HEK293T (cell line): ENCODE data around the gene HBZ.

Experiments
- FOXA1 ChIP-seq: fragments of 450-650 bp; IDR thresholded peaks from 2 replicates; pipeline ENCODE4 v1.6.1; 2016; ENCODE audit warnings: mild to moderate bottlenecking
- FOXK2 ChIP-seq: fragments of 450-650 bp; IDR thresholded peaks from 2 replicates; pipeline ENCODE4 v1.6.1; 2016; ENCODE audit warnings: mild to moderate bottlenecking

GRCh38 chr16:112153-112840 lies 40.1 kb upstream of the HBZ start:
- TF ChIP-seq FOXK2: no peak
- no peak for TF ChIP-seq FOXA1
